ENCODE results near the gene DEPDC5. TPM values are rescaled to one million over a fixed set of nuclear protein-coding genes. Genes with fewer than 3 reads are reported as not detected.

DEPDC5 gene
- total and polyA plus RNA-seq, 5 donors: 6.9 to 15.3 (median 12.6) TPM

DNA sequence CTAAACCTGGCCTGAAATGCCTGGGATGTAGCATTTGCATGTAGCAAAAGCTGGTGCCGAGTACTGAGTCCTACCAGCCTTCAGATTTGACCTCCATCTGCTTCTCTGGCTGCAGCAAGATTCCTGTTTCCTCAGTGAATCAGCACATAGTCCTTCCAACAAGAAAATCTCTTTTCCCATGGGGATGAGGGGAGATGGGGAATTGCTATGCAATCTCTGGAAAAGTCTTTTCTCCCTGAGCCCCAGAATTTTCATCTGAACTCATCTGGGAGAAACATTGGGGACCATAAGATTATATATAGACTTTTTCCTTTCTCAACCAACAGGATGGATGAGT is 158.6 kb downstream of the DEPDC5 start:
- no peak overlapping the region for H3K27ac ChIP-seq (ENCODE audit: low read length)
- WGBS: 67% methylated on average over 1 of the region's 1 CpG
- intact Hi-C loops (cut with DNase I): no loop called here
- H3K27me3 ChIP-seq (ENCODE audit: control insufficient read depth, insufficient read depth): no peaks in the 10 kb centered on the region
- H3K4me1 ChIP-seq (ENCODE audit: control insufficient read depth, insufficient read depth, low read length): no peaks in the 10 kb centered on the region
- H3K4me3 ChIP-seq (ENCODE audit: low read length): no peak overlapping the region
- ATAC-seq (no peak), DNase-seq (no peak)
- no peaks in the 10 kb centered on the region for H3K9me3 ChIP-seq (ENCODE audit: control insufficient read depth, low read length)

DNA sequence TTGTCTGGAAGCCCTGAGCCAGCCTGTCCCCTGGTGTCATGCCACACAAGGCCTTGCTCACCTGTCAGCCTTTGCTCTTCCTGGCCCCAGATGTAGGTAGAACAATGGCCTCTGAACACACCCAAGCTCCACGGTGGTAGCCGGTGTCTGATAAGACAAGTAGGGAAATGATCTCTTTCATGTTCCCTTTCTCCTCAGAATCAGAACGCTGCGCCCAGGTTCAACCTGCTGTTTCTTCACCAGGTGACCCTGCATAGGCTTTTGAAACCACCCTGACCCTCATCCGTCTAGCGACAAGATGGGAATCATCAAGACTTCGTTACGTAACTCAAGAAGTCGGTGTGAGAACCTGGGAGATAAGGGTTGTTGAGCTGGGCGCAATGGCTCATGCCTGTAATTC is 161.8 kb downstream of the DEPDC5 start:
- H3K27me3 ChIP-seq (ENCODE audit: control insufficient read depth, insufficient read depth): no peaks in the 10 kb centered on the region
- intact Hi-C loops (cut with DNase I): no loop called here
- 72% methylated on average over 10 of the region's 10 CpGs for WGBS
- no peak overlapping the region for H3K27ac ChIP-seq (ENCODE audit: low read length)
- H3K4me1 ChIP-seq (ENCODE audit: control insufficient read depth, insufficient read depth, low read length): no peaks in the 10 kb centered on the region
- ATAC-seq (no peak), DNase-seq (no peak)
- H3K9me3 ChIP-seq (ENCODE audit: control insufficient read depth, low read length): no peaks in the 10 kb centered on the region
- H3K4me3 ChIP-seq (ENCODE audit: low read length): no peak overlapping the region

- H3K9me3 ChIP-seq (ENCODE audit: control insufficient read depth, low read length): no peaks in the 10 kb centered on the region
- H3K4me3 ChIP-seq (ENCODE audit: low read length): no peak overlapping the region
- 67% methylated on average over 17 of the region's 17 CpGs for WGBS
- no peaks in the 10 kb centered on the region for H3K27me3 ChIP-seq (ENCODE audit: control insufficient read depth, insufficient read depth)
- ATAC-seq (peak; percentile 52), DNase-seq (no peak)
- H3K4me1 ChIP-seq (ENCODE audit: control insufficient read depth, insufficient read depth, low read length): no peaks in the 10 kb centered on the region
- no peak overlapping the region for H3K27ac ChIP-seq (ENCODE audit: low read length)
- intact Hi-C loops (cut with DNase I): no loop called here
Observed at GRCh38 chr22:31917227-31917921, 163.6 kb downstream of the DEPDC5 start.

GRCh38 chr22:31919730-31920129 is 165.9 kb downstream of the DEPDC5 start:
- Histone ChIP-seq H3K27ac (ENCODE audit: low read length) (no peak overlapping the region), H3K27me3 (ENCODE audit: control insufficient read depth, insufficient read depth) (no peaks in the 10 kb centered on the region), H3K4me3 (ENCODE audit: low read length) (no peak overlapping the region), H3K4me1 (ENCODE audit: control insufficient read depth, insufficient read depth, low read length) (no peaks in the 10 kb centered on the region), H3K9me3 (ENCODE audit: control insufficient read depth, low read length) (no peaks in the 10 kb centered on the region)
- no peak for ATAC-seq
- intact Hi-C loops (cut with DNase I): no loop called here
- DNase-seq: no peak
- whole genome bisulfite sequencing: 89% methylated on average over 3 of the region's 3 CpGs

GRCh38 chr22:31920306-31920705 is 166.5 kb downstream of the DEPDC5 start:
- no peak overlapping the region for H3K27ac ChIP-seq (ENCODE audit: low read length)
- H3K4me1 ChIP-seq (ENCODE audit: control insufficient read depth, insufficient read depth, low read length): no peaks in the 10 kb centered on the region
- no peak overlapping the region for H3K4me3 ChIP-seq (ENCODE audit: low read length)
- intact Hi-C loops (cut with DNase I): no loop called here
- no peaks in the 10 kb centered on the region for H3K9me3 ChIP-seq (ENCODE audit: control insufficient read depth, low read length)
- DNase-seq: no peak
- WGBS: 93% methylated on average over 3 of the region's 3 CpGs
- no peaks in the 10 kb centered on the region for H3K27me3 ChIP-seq (ENCODE audit: control insufficient read depth, insufficient read depth)
- ATAC-seq: no peak

DNA sequence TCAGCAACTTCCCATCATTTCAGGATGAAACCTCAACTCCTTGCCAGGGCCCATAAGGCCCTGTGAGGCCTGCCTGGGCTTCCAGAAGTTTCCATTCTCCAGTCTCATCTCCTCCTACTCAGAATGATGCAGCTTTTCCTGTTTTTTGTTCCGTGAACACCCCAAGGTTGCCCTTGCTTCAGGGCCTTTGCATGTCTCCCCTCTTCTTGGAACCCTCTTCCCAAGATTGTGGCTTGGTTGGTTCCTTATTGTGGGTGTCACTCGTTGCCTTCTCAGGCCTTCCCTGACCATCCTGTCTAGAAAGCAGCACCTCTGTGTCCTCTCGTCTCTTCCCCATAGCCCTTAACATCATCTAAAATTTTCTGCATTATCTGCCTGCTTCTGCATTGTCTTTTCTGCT is 167.3 kb downstream of the DEPDC5 start:
- Histone ChIP-seq H3K4me3 (ENCODE audit: low read length) (no peak overlapping the region), H3K9me3 (ENCODE audit: control insufficient read depth, low read length) (no peaks in the 10 kb centered on the region), H3K4me1 (ENCODE audit: control insufficient read depth, insufficient read depth, low read length) (no peaks in the 10 kb centered on the region), H3K27me3 (ENCODE audit: control insufficient read depth, insufficient read depth) (no peaks in the 10 kb centered on the region), H3K27ac (ENCODE audit: low read length) (no peak overlapping the region)
- 74% methylated on average over 3 of the region's 3 CpGs for WGBS
- ATAC-seq: no peak
- no peak for DNase-seq
- intact Hi-C loops (cut with DNase I): no loop called here

GRCh38 chr22:31922534-31922933 is 168.7 kb downstream of the DEPDC5 start:
- intact Hi-C loops (cut with DNase I): no loop called here
- no peak overlapping the region for H3K27ac ChIP-seq (ENCODE audit: low read length)
- DNase-seq (no peak), ATAC-seq (no peak)
- 76% methylated on average over 6 of the region's 6 CpGs for WGBS
- no peaks in the 10 kb centered on the region for H3K4me1 ChIP-seq (ENCODE audit: control insufficient read depth, insufficient read depth, low read length)
- no peaks in the 10 kb centered on the region for H3K9me3 ChIP-seq (ENCODE audit: control insufficient read depth, low read length)
- no peaks in the 10 kb centered on the region for H3K27me3 ChIP-seq (ENCODE audit: control insufficient read depth, insufficient read depth)
- H3K4me3 ChIP-seq (ENCODE audit: low read length): no peak overlapping the region

DNA sequence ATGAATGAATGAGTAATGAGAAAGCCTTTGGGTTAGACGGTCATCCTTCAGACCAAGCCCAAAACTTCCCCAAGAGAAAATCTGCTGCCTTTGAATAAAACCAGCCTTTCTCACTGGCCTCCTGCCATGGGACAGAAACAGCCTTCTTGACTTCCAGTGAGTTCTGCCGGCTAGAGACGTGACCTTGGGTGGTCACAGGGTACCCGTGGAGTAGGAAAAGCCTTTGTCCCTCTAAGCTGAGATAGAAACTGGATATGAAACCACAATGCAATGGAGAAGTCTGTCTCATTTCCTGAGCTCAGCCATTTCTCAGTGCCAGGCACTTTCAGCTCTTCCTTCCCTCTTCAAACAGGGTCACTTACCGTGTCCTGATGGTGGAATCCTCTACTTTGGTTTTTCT is 169.3 kb downstream of the DEPDC5 start:
- ATAC-seq: peak; percentile 66 to 75
- no peak overlapping the region for H3K4me3 ChIP-seq (ENCODE audit: low read length)
- WGBS: 18% methylated on average over 5 of the region's 5 CpGs
- no peaks in the 10 kb centered on the region for H3K9me3 ChIP-seq (ENCODE audit: control insufficient read depth, low read length)
- no peak overlapping the region for H3K27ac ChIP-seq (ENCODE audit: low read length)
- peak; percentile 47 to 75 (median 73) for DNase-seq
- no peaks in the 10 kb centered on the region for H3K4me1 ChIP-seq (ENCODE audit: control insufficient read depth, insufficient read depth, low read length)
- no peaks in the 10 kb centered on the region for H3K27me3 ChIP-seq (ENCODE audit: control insufficient read depth, insufficient read depth)
- intact Hi-C loops (cut with DNase I): no loop called here

DNA sequence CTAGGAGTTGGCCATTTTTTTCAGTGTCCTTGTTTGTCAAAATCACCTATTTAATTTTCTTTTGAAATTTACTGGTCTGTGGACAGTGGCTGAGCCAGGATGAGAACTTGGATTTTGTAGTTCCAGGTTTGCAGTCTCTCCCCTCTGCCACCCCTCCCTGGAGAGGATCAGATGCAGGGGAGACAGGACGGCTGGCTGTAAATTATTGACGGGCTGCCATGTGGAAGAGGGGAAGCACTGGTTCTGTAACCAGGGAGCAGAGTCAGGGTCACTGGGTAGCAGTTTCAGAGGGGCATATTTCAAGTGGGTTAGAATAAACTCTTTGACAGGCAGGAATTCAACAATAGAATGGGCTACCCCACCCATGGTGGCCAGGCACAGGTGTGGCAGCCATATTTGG is 169.9 kb downstream of the DEPDC5 start:
- H3K4me3 ChIP-seq (ENCODE audit: low read length): no peak overlapping the region
- no peaks in the 10 kb centered on the region for H3K9me3 ChIP-seq (ENCODE audit: control insufficient read depth, low read length)
- H3K4me1 ChIP-seq (ENCODE audit: control insufficient read depth, insufficient read depth, low read length): no peaks in the 10 kb centered on the region
- H3K27ac ChIP-seq (ENCODE audit: low read length): no peak overlapping the region
- DNase-seq: no peak
- 71% methylated on average over 2 of the region's 2 CpGs for WGBS
- intact Hi-C loops (cut with DNase I): no loop called here
- no peak for ATAC-seq
- no peaks in the 10 kb centered on the region for H3K27me3 ChIP-seq (ENCODE audit: control insufficient read depth, insufficient read depth)

- DNase-seq (no peak), ATAC-seq (no peak)
- WGBS: 93% methylated on average over 1 of the region's 1 CpG
- Histone ChIP-seq H3K27ac (ENCODE audit: low read length) (no peak overlapping the region), H3K4me3 (ENCODE audit: low read length) (no peak overlapping the region), H3K9me3 (ENCODE audit: control insufficient read depth, low read length) (no peaks in the 10 kb centered on the region), H3K27me3 (ENCODE audit: control insufficient read depth, insufficient read depth) (no peaks in the 10 kb centered on the region), H3K4me1 (ENCODE audit: control insufficient read depth, insufficient read depth, low read length) (no peaks in the 10 kb centered on the region)
- intact Hi-C loops (cut with DNase I): no loop called here
Observed at GRCh38 chr22:31925056-31925455, 171.2 kb downstream of the DEPDC5 start.

- 85% methylated on average over 1 of the region's 1 CpG for WGBS
- Histone ChIP-seq H3K27me3 (ENCODE audit: control insufficient read depth, insufficient read depth) (no peaks in the 10 kb centered on the region), H3K4me1 (ENCODE audit: control insufficient read depth, insufficient read depth, low read length) (no peaks in the 10 kb centered on the region), H3K27ac (ENCODE audit: low read length) (no peak overlapping the region), H3K4me3 (ENCODE audit: low read length) (no peak overlapping the region), H3K9me3 (ENCODE audit: control insufficient read depth, low read length) (no peaks in the 10 kb centered on the region)
- intact Hi-C loops (cut with DNase I): no loop called here
- DNase-seq: no peak
- no peak for ATAC-seq
Observed at GRCh38 chr22:31926024-31926423, 172.2 kb downstream of the DEPDC5 start.

GRCh38 chr22:31926969-31927368 is 173.2 kb downstream of the DEPDC5 start:
- Histone ChIP-seq H3K4me3 (ENCODE audit: low read length) (no peak overlapping the region), H3K27me3 (ENCODE audit: control insufficient read depth, insufficient read depth) (no peaks in the 10 kb centered on the region), H3K9me3 (ENCODE audit: control insufficient read depth, low read length) (no peaks in the 10 kb centered on the region), H3K27ac (ENCODE audit: low read length) (no peak overlapping the region), H3K4me1 (ENCODE audit: control insufficient read depth, insufficient read depth, low read length) (no peaks in the 10 kb centered on the region)
- no peak for DNase-seq
- intact Hi-C loops (cut with DNase I): no loop called here
- ATAC-seq: no peak

All from right cardiac atrium (tissue), 5 donors.